Calu3 (cell line): ENCODE results near the gene SLC26A5. TPM values are rescaled to one million over a fixed set of nuclear protein-coding genes. Genes with fewer than 3 reads are reported as not detected.

Experiments
- BruUV-seq: library from RNA; stranded (reverse); fragments of 400-500 nt; replicated peaks from 2 replicates; lab custom pipeline; 2021; lab: Mats Ljungman, UMichigan
- CTCF ChIA-PET: fragments of 300-600 bp; sonication (Branson Sonifier 250); formaldehyde crosslinking; loops from one replicate; lab custom pipeline; 2022; ENCODE audit warnings: antibody characterized with exemption; lab: Charles Lee
- DNase-seq: peaks from one replicate; pipeline ENCODE4 v3.0.0; 2022
- H3K27ac Mint-ChIP-seq: one replicate; pipeline ENCODE4 v1.8.0; 2022; ENCODE audit warnings: mixed read lengths; ENCODE audit not compliant: unreplicated experiment
- H3K27me3 Mint-ChIP-seq: one replicate; pipeline ENCODE4 v1.8.0; 2022; ENCODE audit warnings: mixed read lengths; ENCODE audit not compliant: unreplicated experiment
- H3K36me3 Mint-ChIP-seq: one replicate; pipeline ENCODE4 v1.8.0; 2022; ENCODE audit warnings: mild to moderate bottlenecking, moderate library complexity, mixed read lengths; ENCODE audit not compliant: insufficient read depth, unreplicated experiment
- H3K4me1 Mint-ChIP-seq: one replicate; pipeline ENCODE4 v1.8.0; 2022; ENCODE audit warnings: mild to moderate bottlenecking, low read depth, mixed read lengths; ENCODE audit not compliant: unreplicated experiment
- H3K4me3 Mint-ChIP-seq: one replicate; pipeline ENCODE4 v1.8.0; 2022; ENCODE audit warnings: mild to moderate bottlenecking, low read depth, moderate library complexity, mixed read lengths; ENCODE audit not compliant: unreplicated experiment
- H3K9me3 Mint-ChIP-seq: one replicate; pipeline ENCODE4 v1.8.0; 2022; ENCODE audit warnings: low read depth, mixed read lengths; ENCODE audit not compliant: unreplicated experiment
- CTCF ChIP-seq: fragments of 200-600 bp; IDR thresholded peaks from one replicate; pipeline ENCODE4 v1.8.0; 2022; ENCODE audit warnings: antibody characterized with exemption; ENCODE audit not compliant: unreplicated experiment
- intact Hi-C: fragments of 100-400 bp; cut with micrococcal nuclease; formaldehyde crosslinking; loops from one replicate; pipeline ENCODE4 v1.10.0; 2022; ENCODE audit not compliant: unreplicated experiment
- total RNA-seq: library from RNA; stranded (reverse); gene quantifications from 2 replicates; pipeline ENCODE4 v1.2.3, GENCODE V29; 2022

SLC26A5 gene
- total RNA-seq, 1 experiment from 2014 or later, result not detected

GRCh38 chr7:103343758-103344452 is 102.1 kb downstream of the SLC26A5 start:
- TF ChIP-seq CTCF, result no peak
- Mint-ChIP-seq H3K9me3 (no peaks in the 10 kb centered on the region), H3K4me1 (peaks cover 12% of the 10 kb centered on the region), H3K27ac (peak overlapping the region; percentile 98), H3K36me3 (peaks cover 38% of the 10 kb centered on the region), H3K4me3 (peak overlapping the region; percentile 97), H3K27me3 (no peaks in the 10 kb centered on the region)
- intact Hi-C loops, result no loop called here
- CTCF ChIA-PET, result no interaction called here
- BruUV-seq, result TSS peak; percentile 53
- peak; percentile 4 for DNase-seq

GRCh38 chr7:103343332-103343731 is 102.7 kb downstream of the SLC26A5 start:
- Mint-ChIP-seq H3K36me3 (peaks cover 33% of the 10 kb centered on the region), H3K4me1 (peaks cover 9% of the 10 kb centered on the region), H3K27ac (no peak overlapping the region), H3K9me3 (no peaks in the 10 kb centered on the region), H3K27me3 (no peaks in the 10 kb centered on the region), H3K4me3 (peak overlapping the region; percentile 97)
- CTCF ChIA-PET, result no interaction called here
- TF ChIP-seq CTCF, result no peak
- no TSS peak for BruUV-seq
- no peak for DNase-seq
- intact Hi-C loops, result no loop called here

GRCh38 chr7:103341466-103341865 is 104.5 kb downstream of the SLC26A5 start:
- Mint-ChIP-seq H3K27ac (peak overlapping the region; percentile 30), H3K4me3 (no peak overlapping the region), H3K4me1 (peaks cover 9% of the 10 kb centered on the region), H3K27me3 (no peaks in the 10 kb centered on the region), H3K36me3 (peaks cover 34% of the 10 kb centered on the region), H3K9me3 (no peaks in the 10 kb centered on the region)
- BruUV-seq, result no TSS peak
- no peak for DNase-seq
- intact Hi-C loops, result no loop called here
- no peak for TF ChIP-seq CTCF
- CTCF ChIA-PET, result interaction anchor here (0.7 kb wide), 1 partner anchor 31 kb away, joined by 3 read pairs; no protein-coding TSS in a partner anchor

GRCh38 chr7:103338864-103339263 is 107.1 kb downstream of the SLC26A5 start:
- Mint-ChIP-seq H3K36me3 (peaks cover 25% of the 10 kb centered on the region), H3K9me3 (no peaks in the 10 kb centered on the region), H3K27me3 (no peaks in the 10 kb centered on the region), H3K4me3 (no peak overlapping the region), H3K4me1 (peaks cover 9% of the 10 kb centered on the region), H3K27ac (no peak overlapping the region)
- no TSS peak for BruUV-seq
- no peak for TF ChIP-seq CTCF
- CTCF ChIA-PET, result no interaction called here
- no peak for DNase-seq
- intact Hi-C loops, result no loop called here
